Measurements from ENCODE around the gene HDAC4.
"Not testable (repeated sequence)": the region's sequence is repeated elsewhere in the genome, so short reads cannot be mapped to it uniquely, and the experiment has no call there.

Gene HDAC4

GRCh38 chr2:239400596-239401066 lies at the start of gene HDAC4:
Gene HDAC4 (minus strand): TSS chr2:239401020. CDS start chr2:239352699, 48,321 bp downstream.
- DNase-seq, result no peak

- DNase-seq, result not testable (repeated sequence)
Observed at GRCh38 chr2:239449468-239449867, 48.6 kb upstream of the HDAC4 start.

- DNase-seq, result peak; percentile 12
Observed at GRCh38 chr2:239445771-239446524, 45.1 kb upstream of the HDAC4 start.

GRCh38 chr2:239444626-239445577 lies 44.1 kb upstream of the HDAC4 start:
- DNase-seq, result peak; percentile 19

- peak; percentile 85 for DNase-seq
Observed at GRCh38 chr2:239443666-239444567, 43.1 kb upstream of the HDAC4 start.

GRCh38 chr2:239443102-239443620 lies 42.3 kb upstream of the HDAC4 start:
- DNase-seq, result no peak

- DNase-seq, result no peak
Observed at GRCh38 chr2:239442192-239442591, 41.4 kb upstream of the HDAC4 start.

GRCh38 chr2:239441261-239442078 lies 40.6 kb upstream of the HDAC4 start:
- no peak for DNase-seq

- DNase-seq, result no peak
Observed at GRCh38 chr2:239440511-239440959, 39.7 kb upstream of the HDAC4 start.

GRCh38 chr2:239439754-239440315 lies 39.0 kb upstream of the HDAC4 start:
- no peak for DNase-seq

GRCh38 chr2:239438995-239439753 lies 38.4 kb upstream of the HDAC4 start:
- DNase-seq, result no peak

GRCh38 chr2:239438368-239438767 lies 37.5 kb upstream of the HDAC4 start:
- no peak for DNase-seq

GRCh38 chr2:239436669-239437335 lies 36.0 kb upstream of the HDAC4 start:
- no peak for DNase-seq

GRCh38 chr2:239436076-239436475 lies 35.3 kb upstream of the HDAC4 start:
- no peak for DNase-seq

GRCh38 chr2:239433777-239434403 lies 33.1 kb upstream of the HDAC4 start:
- peak; percentile 79 for DNase-seq

- DNase-seq, result no peak
Observed at GRCh38 chr2:239432174-239432573, 31.4 kb upstream of the HDAC4 start.

GRCh38 chr2:239431536-239431935 lies 30.7 kb upstream of the HDAC4 start:
- DNase-seq, result no peak

- no peak for DNase-seq
Observed at GRCh38 chr2:239429473-239430350, 28.9 kb upstream of the HDAC4 start.
